ENCODE data around the gene ADCK1. TPM values are rescaled to one million over a fixed set of nuclear protein-coding genes. Genes with fewer than 3 reads are reported as not detected.
"Not testable (repeated sequence)": the region's sequence is repeated elsewhere in the genome, so short reads cannot be mapped to it uniquely, and the experiment has no call there.

The ADCK1 gene
- total RNA-seq, 1 experiment from 2014 or later, result 11.8 TPM

GRCh38 chr14:77888903-77889302 lies 89.0 kb downstream of the ADCK1 start:
- DNase-seq (ENCODE audit: low spot score); in situ Hi-C loops (cut with HindIII; ENCODE audit: low sequenced_read_pairs): not testable (repeated sequence)

DNA sequence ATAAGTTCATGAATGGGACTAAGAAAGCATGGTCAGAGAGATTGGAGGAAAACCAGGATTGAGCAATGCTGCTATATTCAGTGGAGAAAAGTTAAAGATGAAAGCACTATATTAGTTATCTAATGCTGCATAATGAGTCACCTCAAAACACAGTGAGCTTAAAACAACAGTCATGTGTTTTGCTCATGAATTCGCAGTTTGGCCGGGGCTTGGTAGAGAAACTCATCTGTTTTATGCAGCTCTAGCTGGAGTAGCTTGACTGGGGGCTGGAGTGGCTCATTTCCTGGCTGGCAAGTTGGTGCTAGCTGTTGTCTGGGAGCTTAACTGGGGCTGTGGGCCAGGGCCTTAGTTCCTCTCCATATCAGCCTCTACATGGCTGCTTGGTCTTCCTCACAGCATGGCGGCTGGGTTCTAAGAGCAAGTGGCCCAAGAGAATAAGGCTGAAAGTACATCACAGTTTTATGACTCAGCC lies 90.1 kb downstream of the ADCK1 start:
- in situ Hi-C loops (cut with HindIII; ENCODE audit: low sequenced_read_pairs), result no loop called here
- DNase-seq (ENCODE audit: low spot score), result no peak

DNA sequence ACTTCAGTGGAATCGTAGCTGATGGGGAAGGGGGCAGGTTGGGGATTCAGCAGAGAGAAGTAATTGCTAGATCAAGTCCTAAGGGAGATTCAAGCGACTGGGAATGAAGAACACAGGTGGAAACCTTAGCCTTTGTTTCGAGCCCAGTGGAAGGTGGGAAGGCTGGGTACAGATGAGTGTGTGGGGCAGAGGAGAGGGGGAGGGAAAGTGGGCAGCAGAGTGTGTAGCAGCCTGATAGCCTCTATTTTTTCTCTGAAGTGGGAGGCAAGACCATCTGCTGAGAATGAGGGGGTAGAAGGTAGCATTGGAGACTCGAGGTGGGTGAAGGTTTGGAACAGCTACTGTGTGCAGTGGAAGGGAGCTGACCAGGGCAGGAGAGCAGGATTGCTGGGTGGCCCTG lies 91.0 kb downstream of the ADCK1 start:
- DNase-seq (ENCODE audit: low spot score), result no peak
- in situ Hi-C loops (cut with HindIII; ENCODE audit: low sequenced_read_pairs), result no loop called here

DNA sequence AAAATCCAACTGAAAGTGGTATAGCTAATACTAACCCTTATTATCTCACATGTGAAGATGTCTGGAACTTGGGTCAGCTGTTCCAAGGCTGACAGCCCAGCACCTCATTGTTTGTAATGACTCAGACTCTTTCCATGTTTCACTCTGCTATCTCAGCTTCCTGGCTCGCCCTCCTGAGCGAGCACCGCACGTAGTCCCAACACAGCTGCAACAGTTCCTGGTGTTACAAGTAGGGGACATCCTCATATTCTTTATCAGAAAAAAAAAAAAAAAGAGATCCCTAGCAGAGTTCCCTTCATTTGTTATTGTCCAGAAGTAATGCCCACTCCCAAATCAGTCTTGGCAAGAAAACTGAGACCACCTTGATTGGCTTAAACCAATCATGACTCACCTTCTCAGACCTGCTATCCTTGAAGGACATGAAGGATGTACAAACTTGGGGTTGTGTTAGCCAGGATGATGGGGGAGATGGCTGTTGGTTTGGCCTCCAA lies 92.5 kb downstream of the ADCK1 start:
- DNase-seq (ENCODE audit: low spot score), result no peak
- in situ Hi-C loops (cut with HindIII; ENCODE audit: low sequenced_read_pairs), result no loop called here

GRCh38 chr14:77892890-77893484 lies 93.1 kb downstream of the ADCK1 start:
- in situ Hi-C loops (cut with HindIII; ENCODE audit: low sequenced_read_pairs), result no loop called here
- no peak for DNase-seq (ENCODE audit: low spot score)

- no peak for DNase-seq (ENCODE audit: low spot score)
- in situ Hi-C loops (cut with HindIII; ENCODE audit: low sequenced_read_pairs), result no loop called here
Observed at GRCh38 chr14:77897374-77897773, 97.5 kb downstream of the ADCK1 start.

GRCh38 chr14:77902811-77903210 lies 102.9 kb downstream of the ADCK1 start:
- peak; percentile 88 for DNase-seq (ENCODE audit: low spot score)

DNA sequence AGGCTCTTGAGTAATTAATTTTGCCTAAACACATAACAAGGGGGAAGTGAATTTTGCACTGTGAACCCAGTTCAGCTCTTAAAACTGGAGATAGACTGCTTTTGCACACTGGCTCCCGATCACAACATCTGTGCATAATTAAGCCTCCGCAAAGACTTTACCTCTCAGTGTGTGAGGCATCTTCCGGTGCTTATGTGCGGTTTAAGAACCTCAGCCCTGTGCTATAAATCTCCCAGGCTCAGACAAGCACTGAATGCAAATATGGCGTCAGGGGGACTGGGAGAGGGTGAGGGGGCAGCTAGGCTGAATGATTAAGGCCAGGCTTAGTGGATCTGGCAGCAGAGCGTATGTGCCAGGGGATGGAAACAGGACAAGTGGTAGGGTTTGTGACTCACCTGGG lies 103.3 kb downstream of the ADCK1 start:
- DNase-seq (ENCODE audit: low spot score), result no peak
- in situ Hi-C loops (cut with HindIII; ENCODE audit: low sequenced_read_pairs), result no loop called here

More at GRCh38 chr14:77902811-77903210, 102.9 kb downstream of the ADCK1 start:
- in situ Hi-C loops (cut with HindIII; ENCODE audit: low sequenced_read_pairs), result no loop called here

- in situ Hi-C loops (cut with HindIII; ENCODE audit: low sequenced_read_pairs), result no loop called here
Observed at GRCh38 chr14:77903937-77904617, 104.2 kb downstream of the ADCK1 start.

GRCh38 chr14:77906446-77906845 lies 106.5 kb downstream of the ADCK1 start:
- no peak for DNase-seq (ENCODE audit: low spot score)
- in situ Hi-C loops (cut with HindIII; ENCODE audit: low sequenced_read_pairs), result no loop called here

More at GRCh38 chr14:77903937-77904617, 104.2 kb downstream of the ADCK1 start:
- DNase-seq (ENCODE audit: low spot score), result no peak

GRCh38 chr14:77908847-77909246 lies 108.9 kb downstream of the ADCK1 start:
- in situ Hi-C loops (cut with HindIII; ENCODE audit: low sequenced_read_pairs), result no loop called here
- no peak for DNase-seq (ENCODE audit: low spot score)

- DNase-seq (ENCODE audit: low spot score), result no peak
- in situ Hi-C loops (cut with HindIII; ENCODE audit: low sequenced_read_pairs), result no loop called here
Observed at GRCh38 chr14:77909911-77910310, 110.0 kb downstream of the ADCK1 start.

- DNase-seq (ENCODE audit: low spot score), result no peak
- in situ Hi-C loops (cut with HindIII; ENCODE audit: low sequenced_read_pairs), result no loop called here
Observed at GRCh38 chr14:77910506-77910905, 110.6 kb downstream of the ADCK1 start.

- in situ Hi-C loops (cut with HindIII; ENCODE audit: low sequenced_read_pairs), result no loop called here
- DNase-seq (ENCODE audit: low spot score), result no peak
Observed at GRCh38 chr14:77911356-77911755, 111.4 kb downstream of the ADCK1 start.

GRCh38 chr14:77912754-77913556 lies 113.0 kb downstream of the ADCK1 start:
- in situ Hi-C loops (cut with HindIII; ENCODE audit: low sequenced_read_pairs), result no loop called here
- peak; percentile 11 for DNase-seq (ENCODE audit: low spot score)

GRCh38 chr14:77914073-77914721 lies 114.3 kb downstream of the ADCK1 start:
- DNase-seq (ENCODE audit: low spot score), result no peak
- in situ Hi-C loops (cut with HindIII; ENCODE audit: low sequenced_read_pairs), result no loop called here

DNA sequence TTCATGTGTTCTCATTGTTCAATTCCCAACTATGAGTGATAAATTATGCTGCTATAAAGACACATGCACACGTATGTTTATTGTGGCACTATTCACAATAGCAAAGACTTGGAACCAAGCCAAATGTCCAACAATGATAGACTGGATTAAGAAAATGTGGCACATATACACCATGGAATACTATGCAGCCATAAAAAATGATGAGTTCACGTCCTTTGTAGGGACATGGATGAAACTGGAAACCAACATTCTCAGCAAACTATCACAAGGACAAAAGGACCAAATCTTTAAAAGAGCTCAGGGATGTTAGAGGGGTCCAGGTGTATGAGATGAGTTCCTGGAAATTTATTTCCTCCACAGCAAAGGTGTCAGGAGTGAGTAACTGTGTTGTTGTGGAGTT lies 115.5 kb downstream of the ADCK1 start:
- DNase-seq (ENCODE audit: low spot score); in situ Hi-C loops (cut with HindIII; ENCODE audit: low sequenced_read_pairs): not testable (repeated sequence)

- in situ Hi-C loops (cut with HindIII; ENCODE audit: low sequenced_read_pairs), result no loop called here
- no peak for DNase-seq (ENCODE audit: low spot score)
Observed at GRCh38 chr14:77917491-77918201, 117.7 kb downstream of the ADCK1 start.

GRCh38 chr14:77918448-77918847 lies 118.5 kb downstream of the ADCK1 start:
- DNase-seq (ENCODE audit: low spot score), result no peak
- in situ Hi-C loops (cut with HindIII; ENCODE audit: low sequenced_read_pairs), result no loop called here

All from G401 (cell line).